ENCODE results near the gene PSME1.

Gene PSME1

GRCh38 chr14:24171422-24172260 lies 35.6 kb downstream of the PSME1 start, which contains the start of gene REC8:
TSS of gene REC8 (plus strand) at chr14:24172080. CDS start at chr14:24172553, 473 bp downstream.
- TF ChIP-seq, protein P1, sequence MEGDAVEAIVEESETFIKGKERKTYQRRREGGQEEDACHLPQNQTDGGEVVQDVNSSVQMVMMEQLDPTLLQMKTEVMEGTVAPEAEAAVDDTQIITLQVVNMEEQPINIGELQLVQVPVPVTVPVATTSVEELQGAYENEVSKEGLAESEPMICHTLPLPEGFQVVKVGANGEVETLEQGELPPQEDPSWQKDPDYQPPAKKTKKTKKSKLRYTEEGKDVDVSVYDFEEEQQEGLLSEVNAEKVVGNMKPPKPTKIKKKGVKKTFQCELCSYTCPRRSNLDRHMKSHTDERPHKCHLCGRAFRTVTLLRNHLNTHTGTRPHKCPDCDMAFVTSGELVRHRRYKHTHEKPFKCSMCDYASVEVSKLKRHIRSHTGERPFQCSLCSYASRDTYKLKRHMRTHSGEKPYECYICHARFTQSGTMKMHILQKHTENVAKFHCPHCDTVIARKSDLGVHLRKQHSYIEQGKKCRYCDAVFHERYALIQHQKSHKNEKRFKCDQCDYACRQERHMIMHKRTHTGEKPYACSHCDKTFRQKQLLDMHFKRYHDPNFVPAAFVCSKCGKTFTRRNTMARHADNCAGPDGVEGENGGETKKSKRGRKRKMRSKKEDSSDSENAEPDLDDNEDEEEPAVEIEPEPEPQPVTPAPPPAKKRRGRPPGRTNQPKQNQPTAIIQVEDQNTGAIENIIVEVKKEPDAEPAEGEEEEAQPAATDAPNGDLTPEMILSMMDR (IDR thresholded peaks at IDR 0.05; ENCODE audit: extremely low read depth, missing control alignments) = no peak
- DNase-seq (ENCODE audit: low spot score) = peak; percentile 94

DNA sequence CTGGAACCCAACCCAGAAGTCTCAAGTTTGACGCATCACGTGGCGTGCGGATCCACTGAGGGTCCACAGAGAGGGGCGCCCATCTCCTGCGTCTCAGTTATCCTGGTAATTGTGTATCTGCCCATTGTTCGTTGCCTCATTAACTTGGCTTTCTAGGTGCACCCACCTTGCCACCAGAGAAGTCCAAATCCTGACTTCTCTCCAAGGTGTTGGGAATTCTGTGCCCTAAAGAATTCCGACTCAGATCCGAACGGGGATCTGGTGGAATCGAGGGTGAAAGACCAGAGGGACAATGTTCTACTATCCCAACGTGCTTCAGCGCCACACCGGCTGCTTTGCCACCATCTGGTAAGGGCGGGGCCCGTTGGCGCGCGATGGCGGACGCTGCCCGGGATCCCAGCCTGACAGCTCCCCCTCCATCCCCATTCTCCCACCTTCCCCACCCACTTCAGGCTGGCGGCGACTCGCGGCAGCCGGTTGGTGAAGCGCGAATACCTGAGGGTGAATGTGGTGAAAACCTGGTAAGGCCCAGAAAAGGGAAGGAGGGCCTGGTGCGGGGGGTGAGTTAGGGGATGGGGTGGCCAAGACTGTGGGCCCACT lies 36.4 kb downstream of the PSME1 start:
- no peak for DNase-seq (ENCODE audit: low spot score)
- TF ChIP-seq, protein P1 (IDR thresholded peaks at IDR 0.05; ENCODE audit: extremely low read depth, missing control alignments) = no peak

GRCh38 chr14:24172871-24173281 lies 36.9 kb downstream of the PSME1 start:
- TF ChIP-seq, protein P1 (IDR thresholded peaks at IDR 0.05; ENCODE audit: extremely low read depth, missing control alignments) = no peak
- no peak for DNase-seq (ENCODE audit: low spot score)

GRCh38 chr14:24176599-24176998 lies 40.6 kb downstream of the PSME1 start:
- no peak for DNase-seq (ENCODE audit: low spot score)
- TF ChIP-seq, protein P1 (IDR thresholded peaks at IDR 0.05; ENCODE audit: extremely low read depth, missing control alignments) = no peak

DNA sequence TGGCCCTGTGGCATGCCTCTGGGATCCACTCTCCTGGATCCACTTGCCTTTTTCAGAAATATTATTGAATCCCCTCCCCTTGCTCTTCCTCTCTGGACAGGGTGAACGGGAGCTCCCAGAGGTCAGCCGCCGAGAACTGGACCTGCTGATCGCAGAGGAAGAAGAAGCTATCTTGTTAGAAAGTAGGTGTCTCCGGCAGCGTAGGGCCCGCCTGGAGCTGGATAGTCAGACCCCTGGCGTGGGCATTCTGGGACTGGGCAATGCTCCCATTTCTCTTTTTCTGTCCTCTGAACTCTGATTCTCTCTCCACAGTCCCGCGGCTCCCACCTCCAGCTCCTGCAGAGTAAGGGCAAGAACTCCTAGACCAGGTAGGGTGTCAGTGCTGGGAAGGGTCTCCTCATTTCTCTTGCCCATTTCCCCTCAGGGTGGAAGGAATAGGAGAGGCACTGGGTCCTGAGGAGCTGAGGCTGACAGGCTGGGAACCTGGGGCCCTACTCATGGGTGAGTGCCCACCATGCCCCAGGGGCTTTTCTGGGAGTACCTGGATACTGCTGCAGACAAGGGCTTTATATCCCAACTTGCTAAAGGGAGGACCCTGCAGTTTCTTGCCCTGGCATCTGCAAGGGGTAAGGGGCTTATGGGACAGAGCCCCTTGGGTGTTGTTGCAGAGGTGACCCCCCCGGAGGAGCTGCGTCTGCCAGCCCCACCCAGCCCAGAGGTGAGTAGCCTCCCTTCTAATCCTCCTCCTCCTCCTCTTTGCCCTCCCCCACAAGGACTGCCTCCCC lies 41.2 kb downstream of the PSME1 start:
- no peak for DNase-seq (ENCODE audit: low spot score)
- TF ChIP-seq, protein P1 (IDR thresholded peaks at IDR 0.05; ENCODE audit: extremely low read depth, missing control alignments) = no peak

DNA sequence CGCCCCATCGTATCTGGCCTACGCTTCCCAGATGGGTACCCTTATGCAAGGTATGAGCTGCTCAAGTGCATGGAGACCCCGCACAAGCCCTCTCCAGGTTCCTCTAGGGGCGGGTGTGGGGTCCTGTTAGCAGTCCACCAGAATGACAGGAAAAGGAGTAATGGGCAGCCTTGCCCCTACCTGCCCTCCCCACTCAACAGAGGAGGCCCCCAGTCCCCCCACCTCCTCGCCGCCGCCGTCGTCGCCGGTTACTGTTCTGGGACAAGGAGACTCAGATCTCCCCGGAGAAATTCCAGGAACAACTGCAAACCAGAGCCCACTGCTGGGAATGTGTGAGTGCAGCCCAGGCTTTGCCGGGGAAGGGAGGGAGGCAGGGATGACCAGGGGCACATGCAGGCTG lies 41.9 kb downstream of the PSME1 start:
- TF ChIP-seq, protein P1 (IDR thresholded peaks at IDR 0.05; ENCODE audit: extremely low read depth, missing control alignments) = no peak
- DNase-seq (ENCODE audit: low spot score) = no peak

Data from GM20000 (cell line).